CD4-positive, alpha-beta T cell treated with Interleukin-4 for 4 hours (primary cell): ENCODE results near the gene DNAJC15.

Experiments used
- DNase-seq: peaks from one replicate; pipeline ENCODE4 v3.0.0-alpha.2; 2020

DNAJC15 gene

GRCh38 chr13:43089912-43090498, 66.6 kb downstream of the DNAJC15 start:
- no peak for DNase-seq

GRCh38 chr13:43094901-43095300, 71.5 kb downstream of the DNAJC15 start:
- DNase-seq = no peak

GRCh38 chr13:43095771-43096719, 72.7 kb downstream of the DNAJC15 start:
- DNase-seq = no peak

GRCh38 chr13:43100667-43101066, 77.3 kb downstream of the DNAJC15 start:
- DNase-seq = no peak

GRCh38 chr13:43102304-43102703, 78.9 kb downstream of the DNAJC15 start:
- no peak for DNase-seq

GRCh38 chr13:43107780-43108179, 84.4 kb downstream of the DNAJC15 start:
- no peak for DNase-seq

GRCh38 chr13:43110036-43110435, 86.7 kb downstream of the DNAJC15 start:
- DNase-seq = no peak

GRCh38 chr13:43110658-43111057, 87.3 kb downstream of the DNAJC15 start:
- DNase-seq = no peak

- DNase-seq = no peak
Measured at GRCh38 chr13:43111559-43112400, 88.4 kb downstream of the DNAJC15 start.

GRCh38 chr13:43113603-43114002, 90.2 kb downstream of the DNAJC15 start:
- no peak for DNase-seq

- no peak for DNase-seq
Measured at GRCh38 chr13:43114504-43114903, 91.1 kb downstream of the DNAJC15 start.

GRCh38 chr13:43115141-43115540, 91.8 kb downstream of the DNAJC15 start:
- DNase-seq = no peak

GRCh38 chr13:43116242-43116641, 92.9 kb downstream of the DNAJC15 start:
- no peak for DNase-seq

GRCh38 chr13:43118521-43118920, 95.1 kb downstream of the DNAJC15 start:
- DNase-seq = no peak

- no peak for DNase-seq
Measured at GRCh38 chr13:43119206-43119605, 95.8 kb downstream of the DNAJC15 start.

GRCh38 chr13:43122791-43123190, 99.4 kb downstream of the DNAJC15 start:
- no peak for DNase-seq

- DNase-seq = no peak
Measured at GRCh38 chr13:43123856-43124255, 100.5 kb downstream of the DNAJC15 start.

- DNase-seq = no peak
Measured at GRCh38 chr13:43124490-43124889, 101.1 kb downstream of the DNAJC15 start.

- no peak for DNase-seq
Measured at GRCh38 chr13:43126420-43126819, 103.0 kb downstream of the DNAJC15 start.

GRCh38 chr13:43127103-43127798, 103.9 kb downstream of the DNAJC15 start:
- DNase-seq = no peak

GRCh38 chr13:43127827-43128226, 104.4 kb downstream of the DNAJC15 start:
- DNase-seq = no peak

GRCh38 chr13:43128504-43128961, 105.1 kb downstream of the DNAJC15 start:
- no peak for DNase-seq

- DNase-seq = no peak
Measured at GRCh38 chr13:43129066-43129465, 105.7 kb downstream of the DNAJC15 start.
